NOMO-1 treated with DMSO at 0.1 percent for 48 hours (cell line): ENCODE data around the gene RPP38.

ENCODE experiments used
- DNase-seq: peaks from one replicate; lab custom pipeline; 2025; ENCODE audit not compliant: unreplicated experiment; lab: John Stamatoyannopoulos, UW

RPP38 gene

DNA sequence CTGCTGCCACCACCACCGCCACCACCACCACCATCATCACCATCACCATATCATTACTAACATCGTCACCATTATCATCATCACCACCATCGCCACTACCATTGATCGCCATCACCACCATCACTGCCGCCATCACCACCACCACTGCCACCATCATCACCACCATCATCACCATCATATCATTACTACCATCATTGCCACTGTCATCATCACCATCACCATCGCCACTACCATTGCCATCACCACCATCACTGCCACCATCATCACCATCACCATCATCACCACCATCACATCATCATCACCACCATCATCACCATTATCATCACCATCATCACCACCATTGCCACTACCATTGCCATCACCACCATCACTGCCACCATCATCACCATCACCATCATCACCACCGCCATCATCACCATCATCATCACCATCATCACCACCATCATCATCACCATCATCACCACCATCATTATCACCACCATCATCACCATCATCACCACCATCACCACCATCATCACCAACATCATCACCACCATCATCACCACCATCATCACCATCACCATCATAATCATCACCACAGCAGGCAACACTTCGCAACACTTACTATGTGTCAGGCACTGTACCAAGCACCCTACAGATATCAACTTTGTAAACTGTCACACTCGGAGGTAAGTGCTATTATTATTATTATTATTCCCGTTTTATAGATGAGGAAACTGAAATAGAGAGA lies 52.1 kb downstream of the RPP38 start:
- DNase-seq: no peak

DNA sequence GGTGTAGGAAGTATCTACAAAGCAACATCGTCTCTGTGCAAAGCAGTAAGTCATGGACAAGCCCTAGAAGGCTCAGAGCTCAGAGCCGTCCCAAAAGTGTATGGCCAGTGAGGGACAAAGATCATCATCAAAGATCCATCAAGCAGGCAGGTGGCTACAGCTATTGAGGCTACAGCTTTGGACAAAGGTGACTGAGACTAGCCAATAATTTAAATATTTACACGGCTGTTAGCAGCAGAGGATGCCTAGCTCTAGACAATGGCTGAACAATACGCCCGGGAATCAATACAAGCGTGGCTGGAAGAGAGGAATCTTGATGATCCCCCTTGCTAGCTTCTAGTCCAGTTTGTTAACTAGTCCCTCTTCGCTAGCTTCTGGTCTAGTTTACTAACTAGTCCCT lies 53.4 kb downstream of the RPP38 start:
- no peak for DNase-seq

DNA sequence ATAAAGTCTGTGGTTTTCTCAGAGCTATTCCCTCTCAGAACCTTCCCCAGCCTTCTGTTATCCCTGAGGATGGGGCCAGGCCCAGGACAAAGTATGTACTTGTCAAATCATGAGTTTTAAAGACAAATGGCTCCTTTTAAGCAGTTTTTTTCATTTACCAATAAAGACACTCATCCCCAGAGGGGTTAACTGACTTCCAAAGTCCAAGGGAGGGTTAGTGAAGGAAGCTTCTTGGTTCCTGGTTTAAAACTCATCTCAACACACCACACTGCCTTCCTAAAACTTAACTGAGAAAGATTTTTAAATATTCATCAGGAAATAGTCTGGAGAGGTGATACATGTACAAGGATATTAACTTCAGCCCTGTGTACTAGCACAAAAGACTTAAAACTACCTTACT lies 55.4 kb downstream of the RPP38 start:
- DNase-seq: no peak
